ENCODE measurements around the gene PLA2G12B.
"Not testable (repeated sequence)": the region's sequence is repeated elsewhere in the genome, so short reads cannot be mapped to it uniquely, and the experiment has no call there.

The PLA2G12B gene

GRCh38 chr10:72904806-72905205 is 49.8 kb downstream of the PLA2G12B start:
- TF ChIP-seq, protein P1, sequence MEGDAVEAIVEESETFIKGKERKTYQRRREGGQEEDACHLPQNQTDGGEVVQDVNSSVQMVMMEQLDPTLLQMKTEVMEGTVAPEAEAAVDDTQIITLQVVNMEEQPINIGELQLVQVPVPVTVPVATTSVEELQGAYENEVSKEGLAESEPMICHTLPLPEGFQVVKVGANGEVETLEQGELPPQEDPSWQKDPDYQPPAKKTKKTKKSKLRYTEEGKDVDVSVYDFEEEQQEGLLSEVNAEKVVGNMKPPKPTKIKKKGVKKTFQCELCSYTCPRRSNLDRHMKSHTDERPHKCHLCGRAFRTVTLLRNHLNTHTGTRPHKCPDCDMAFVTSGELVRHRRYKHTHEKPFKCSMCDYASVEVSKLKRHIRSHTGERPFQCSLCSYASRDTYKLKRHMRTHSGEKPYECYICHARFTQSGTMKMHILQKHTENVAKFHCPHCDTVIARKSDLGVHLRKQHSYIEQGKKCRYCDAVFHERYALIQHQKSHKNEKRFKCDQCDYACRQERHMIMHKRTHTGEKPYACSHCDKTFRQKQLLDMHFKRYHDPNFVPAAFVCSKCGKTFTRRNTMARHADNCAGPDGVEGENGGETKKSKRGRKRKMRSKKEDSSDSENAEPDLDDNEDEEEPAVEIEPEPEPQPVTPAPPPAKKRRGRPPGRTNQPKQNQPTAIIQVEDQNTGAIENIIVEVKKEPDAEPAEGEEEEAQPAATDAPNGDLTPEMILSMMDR (IDR thresholded peaks at IDR 0.05; ENCODE audit: insufficient read depth, missing control alignments): no peak
- FAIRE-seq (no peak), DNase-seq (ENCODE audit: insufficient read length, low spot score) (no peak)

GRCh38 chr10:72903941-72904446 is 50.6 kb downstream of the PLA2G12B start:
- not testable (repeated sequence) for FAIRE-seq; DNase-seq (ENCODE audit: insufficient read length, low spot score)

DNA sequence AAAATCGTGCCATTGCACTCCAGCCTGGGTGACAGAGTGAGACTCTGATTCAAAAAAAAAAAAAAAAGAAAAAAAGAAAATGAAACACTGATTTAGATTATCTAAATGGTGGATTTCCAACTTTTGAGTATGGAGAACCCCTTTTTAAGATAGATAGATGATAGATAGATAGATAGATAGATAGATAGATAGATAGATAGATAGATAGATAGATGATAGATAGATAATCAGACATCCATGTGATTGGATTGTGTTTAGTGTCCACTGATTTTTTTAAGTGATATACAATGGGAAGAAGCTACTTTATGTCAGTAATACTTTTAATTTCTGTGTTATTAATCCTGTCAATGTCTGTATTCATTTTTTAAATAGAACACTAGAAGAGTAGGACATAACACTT is 55.1 kb downstream of the PLA2G12B start:
- TF ChIP-seq, protein P1 (IDR thresholded peaks at IDR 0.05; ENCODE audit: insufficient read depth, missing control alignments): no peak
- no peak for DNase-seq (ENCODE audit: insufficient read length, low spot score)
- FAIRE-seq: no peak

DNA sequence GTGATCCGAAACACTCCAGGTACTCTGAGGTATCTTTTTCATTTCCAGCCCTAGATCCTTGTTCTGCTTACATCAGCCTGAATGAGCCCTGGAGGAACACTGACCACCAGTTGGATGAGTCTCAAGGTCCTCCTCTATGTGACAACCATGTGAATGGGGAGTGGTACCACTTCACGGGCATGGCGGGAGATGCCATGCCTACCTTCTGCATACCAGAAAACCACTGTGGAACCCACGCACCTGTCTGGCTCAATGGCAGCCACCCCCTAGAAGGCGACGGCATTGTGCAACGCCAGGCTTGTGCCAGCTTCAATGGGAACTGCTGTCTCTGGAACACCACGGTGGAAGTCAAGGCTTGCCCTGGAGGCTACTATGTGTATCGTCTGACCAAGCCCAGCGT is 56.0 kb downstream of the PLA2G12B start:
- TF ChIP-seq, protein P1 (IDR thresholded peaks at IDR 0.05; ENCODE audit: insufficient read depth, missing control alignments): no peak
- no peak for DNase-seq (ENCODE audit: insufficient read length, low spot score)
- FAIRE-seq: no peak

- no peak for DNase-seq (ENCODE audit: insufficient read length, low spot score)
- TF ChIP-seq, protein P1 (IDR thresholded peaks at IDR 0.05; ENCODE audit: insufficient read depth, missing control alignments): no peak
- FAIRE-seq: no peak
Observed at GRCh38 chr10:72895236-72895850, 59.3 kb downstream of the PLA2G12B start.

DNA sequence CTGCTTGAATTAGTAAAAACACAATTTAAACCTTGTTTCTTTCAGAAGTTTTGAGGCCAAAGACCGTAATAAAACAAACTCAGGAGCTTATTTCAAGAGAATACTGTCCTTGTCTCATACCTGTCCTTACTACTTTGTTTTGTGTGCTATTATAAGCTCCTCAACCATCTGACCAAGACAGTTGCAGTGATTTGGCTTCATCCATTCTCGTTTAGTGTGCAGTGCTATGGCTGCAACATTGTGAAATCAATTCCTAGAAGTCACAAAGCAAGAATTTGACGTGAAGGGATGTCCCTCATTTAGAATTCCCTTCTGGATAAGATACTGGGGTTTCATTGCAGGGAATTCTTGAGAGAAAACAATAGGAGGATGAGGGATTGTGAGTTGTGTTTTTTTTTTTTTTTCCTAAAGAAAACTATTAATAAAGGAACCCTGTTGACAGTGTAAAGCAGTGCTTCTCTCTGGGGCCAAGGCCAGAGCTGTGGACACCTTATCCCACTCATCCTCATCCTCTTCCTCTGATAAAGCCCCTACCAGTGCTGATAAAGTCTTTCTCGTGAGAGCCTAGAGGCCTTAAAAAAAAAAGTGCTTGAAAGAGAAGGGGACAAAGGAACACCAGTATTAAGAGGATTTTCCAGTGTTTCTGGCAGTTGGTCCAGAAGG is 61.3 kb downstream of the PLA2G12B start, which contains the start of gene OIT3:
OIT3 (plus strand) TSS at position 604 of the 663 bp plus-strand sequence. CDS start 60 bp downstream, outside the sequence.
- TF ChIP-seq, protein P1 (IDR thresholded peaks at IDR 0.05; ENCODE audit: insufficient read depth, missing control alignments): no peak
- DNase-seq (ENCODE audit: insufficient read length, low spot score) (no peak), FAIRE-seq (no peak)

- no peak for FAIRE-seq
- DNase-seq (ENCODE audit: insufficient read length, low spot score): no peak
- TF ChIP-seq, protein P1 (IDR thresholded peaks at IDR 0.05; ENCODE audit: insufficient read depth, missing control alignments): no peak
Observed at GRCh38 chr10:72890086-72890485, 64.5 kb downstream of the PLA2G12B start.
